ENCODE data around the gene ZNF175.

ZNF175 gene

GRCh38 chr19:51595190-51596175, 24.4 kb downstream of the ZNF175 start:
- no peak overlapping the region for H3K4me3 ChIP-seq (ENCODE audit: low read depth, low read length)
- no peak for DNase-seq (ENCODE audit: low read depth)
- TF ChIP-seq CTCF (IDR thresholded peaks at IDR 0.05; ENCODE audit: insufficient read depth, low read depth, low read length, missing control alignments) = no peak

GRCh38 chr19:51598159-51598915, 27.3 kb downstream of the ZNF175 start:
- no peak for TF ChIP-seq CTCF (IDR thresholded peaks at IDR 0.05; ENCODE audit: insufficient read depth, low read depth, low read length, missing control alignments)
- no peak for DNase-seq (ENCODE audit: low read depth)

GRCh38 chr19:51599084-51599483, 28.0 kb downstream of the ZNF175 start:
- no peak for TF ChIP-seq CTCF (IDR thresholded peaks at IDR 0.05; ENCODE audit: insufficient read depth, low read depth, low read length, missing control alignments)
- no peak for DNase-seq (ENCODE audit: low read depth)
- no peak overlapping the region for H3K4me3 ChIP-seq (ENCODE audit: low read depth, low read length)

More at GRCh38 chr19:51598159-51598915, 27.3 kb downstream of the ZNF175 start:
- no peak overlapping the region for H3K4me3 ChIP-seq (ENCODE audit: low read depth, low read length)

- DNase-seq (ENCODE audit: low read depth) = peak; percentile 82
- TF ChIP-seq CTCF (IDR thresholded peaks at IDR 0.05; ENCODE audit: insufficient read depth, low read depth, low read length, missing control alignments) = peak; percentile 16
- peak overlapping the region; percentile 78 for H3K4me3 ChIP-seq (ENCODE audit: low read depth, low read length)
Measured at GRCh38 chr19:51600940-51601580, 30.0 kb downstream of the ZNF175 start.

GRCh38 chr19:51602189-51602854, 31.2 kb downstream of the ZNF175 start:
- peak; percentile 16 for TF ChIP-seq CTCF (IDR thresholded peaks at IDR 0.05; ENCODE audit: insufficient read depth, low read depth, low read length, missing control alignments)
- DNase-seq (ENCODE audit: low read depth) = peak; percentile 87
- H3K4me3 ChIP-seq (ENCODE audit: low read depth, low read length) = peak overlapping the region; percentile 47

- peak; percentile 98 for DNase-seq (ENCODE audit: low read depth)
- TF ChIP-seq CTCF (IDR thresholded peaks at IDR 0.05; ENCODE audit: insufficient read depth, low read depth, low read length, missing control alignments) = no peak
- no peak overlapping the region for H3K4me3 ChIP-seq (ENCODE audit: low read depth, low read length)
Measured at GRCh38 chr19:51607077-51607476, 36.0 kb downstream of the ZNF175 start.

Measured in GM12865 (cell line).